Measurements from ENCODE around the gene RAB3C.

Gene RAB3C

DNA sequence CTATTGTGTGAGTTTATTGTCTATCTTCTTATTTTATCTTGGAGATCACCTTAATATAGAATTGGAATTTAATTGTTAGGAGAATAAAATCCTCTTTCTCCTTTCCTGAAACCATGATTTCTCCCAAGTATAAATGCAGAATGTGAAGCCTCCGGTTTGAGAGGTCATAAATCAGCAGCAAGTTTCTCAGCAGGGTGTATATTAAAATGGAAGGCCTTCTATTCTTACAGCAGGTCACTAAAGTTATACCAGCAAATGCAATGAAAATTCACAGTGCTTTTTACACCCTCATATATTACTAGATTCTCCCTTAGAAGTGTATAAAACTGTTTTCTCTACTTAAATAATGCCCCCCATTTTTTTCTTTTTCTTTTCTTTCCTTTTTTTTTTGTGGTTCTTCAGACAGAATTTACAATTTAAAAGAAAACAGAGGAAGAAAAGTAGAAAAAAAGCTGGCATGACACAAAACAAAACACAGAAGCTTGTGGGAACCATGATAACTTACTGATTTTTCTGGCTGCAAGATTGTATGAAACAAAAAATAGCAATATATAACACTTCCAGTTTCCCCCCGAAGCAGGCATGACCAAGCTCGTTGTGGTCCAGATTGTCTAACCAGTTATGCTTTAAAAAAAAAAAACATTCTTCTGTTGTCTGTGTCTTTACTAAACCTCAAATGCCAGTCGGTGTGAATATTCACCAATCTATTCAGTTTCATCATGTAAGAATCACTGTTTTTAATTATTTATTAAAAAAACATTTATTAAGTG is 211.2 kb downstream of the RAB3C start:
- H3K4me3 ChIP-seq (ENCODE audit: low read length): no peak overlapping the region
- no peak for DNase-seq (ENCODE audit: low read depth)
- TF ChIP-seq, protein P1, sequence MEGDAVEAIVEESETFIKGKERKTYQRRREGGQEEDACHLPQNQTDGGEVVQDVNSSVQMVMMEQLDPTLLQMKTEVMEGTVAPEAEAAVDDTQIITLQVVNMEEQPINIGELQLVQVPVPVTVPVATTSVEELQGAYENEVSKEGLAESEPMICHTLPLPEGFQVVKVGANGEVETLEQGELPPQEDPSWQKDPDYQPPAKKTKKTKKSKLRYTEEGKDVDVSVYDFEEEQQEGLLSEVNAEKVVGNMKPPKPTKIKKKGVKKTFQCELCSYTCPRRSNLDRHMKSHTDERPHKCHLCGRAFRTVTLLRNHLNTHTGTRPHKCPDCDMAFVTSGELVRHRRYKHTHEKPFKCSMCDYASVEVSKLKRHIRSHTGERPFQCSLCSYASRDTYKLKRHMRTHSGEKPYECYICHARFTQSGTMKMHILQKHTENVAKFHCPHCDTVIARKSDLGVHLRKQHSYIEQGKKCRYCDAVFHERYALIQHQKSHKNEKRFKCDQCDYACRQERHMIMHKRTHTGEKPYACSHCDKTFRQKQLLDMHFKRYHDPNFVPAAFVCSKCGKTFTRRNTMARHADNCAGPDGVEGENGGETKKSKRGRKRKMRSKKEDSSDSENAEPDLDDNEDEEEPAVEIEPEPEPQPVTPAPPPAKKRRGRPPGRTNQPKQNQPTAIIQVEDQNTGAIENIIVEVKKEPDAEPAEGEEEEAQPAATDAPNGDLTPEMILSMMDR (IDR thresholded peaks at IDR 0.05; ENCODE audit: insufficient read depth, low read depth, low read length, missing control alignments): no peak

DNA sequence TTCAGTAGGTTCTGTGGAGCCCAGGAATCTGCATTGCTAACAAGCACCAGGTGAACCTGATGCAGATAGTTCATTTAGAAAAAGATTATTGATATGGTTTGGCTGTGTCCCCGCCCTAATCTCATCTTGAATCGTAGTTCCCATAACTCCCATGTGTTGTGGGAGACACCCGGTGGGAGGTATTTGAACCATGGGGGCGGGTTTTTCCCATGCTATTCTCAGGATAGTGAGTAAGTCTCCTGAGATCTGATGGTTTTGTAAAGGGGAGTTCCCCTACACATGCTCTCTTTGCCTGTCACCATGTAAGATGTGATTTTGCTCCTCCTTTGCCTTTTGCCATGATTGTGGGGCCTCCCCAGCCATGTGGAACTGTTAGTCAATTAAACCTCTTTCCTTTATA is 212.0 kb downstream of the RAB3C start:
- DNase-seq (ENCODE audit: low read depth): peak; percentile 4
- H3K4me3 ChIP-seq (ENCODE audit: low read length): no peak overlapping the region
- TF ChIP-seq, protein P1 (IDR thresholded peaks at IDR 0.05; ENCODE audit: insufficient read depth, low read depth, low read length, missing control alignments): no peak

DNA sequence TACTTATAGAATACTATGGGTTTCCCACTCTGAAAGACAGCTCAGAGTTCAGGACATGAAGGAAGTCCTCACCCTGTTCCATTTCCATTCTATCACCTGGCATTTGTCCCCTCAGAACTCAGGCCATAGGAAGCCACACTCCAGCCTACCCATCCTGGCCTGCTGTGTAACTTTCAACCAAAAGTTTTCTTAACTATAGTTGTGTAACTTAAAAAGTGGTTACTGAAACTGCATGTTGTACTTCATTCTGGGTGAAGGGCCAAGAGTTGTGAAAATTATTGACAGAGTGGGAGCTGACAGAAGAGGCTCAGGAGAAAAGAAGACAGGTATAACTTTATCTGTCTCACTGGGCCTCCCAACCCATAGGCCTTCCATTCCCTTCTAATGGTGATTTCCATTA is 212.5 kb downstream of the RAB3C start:
- no peak overlapping the region for H3K4me3 ChIP-seq (ENCODE audit: low read length)
- TF ChIP-seq, protein P1 (IDR thresholded peaks at IDR 0.05; ENCODE audit: insufficient read depth, low read depth, low read length, missing control alignments): no peak
- no peak for DNase-seq (ENCODE audit: low read depth)

DNA sequence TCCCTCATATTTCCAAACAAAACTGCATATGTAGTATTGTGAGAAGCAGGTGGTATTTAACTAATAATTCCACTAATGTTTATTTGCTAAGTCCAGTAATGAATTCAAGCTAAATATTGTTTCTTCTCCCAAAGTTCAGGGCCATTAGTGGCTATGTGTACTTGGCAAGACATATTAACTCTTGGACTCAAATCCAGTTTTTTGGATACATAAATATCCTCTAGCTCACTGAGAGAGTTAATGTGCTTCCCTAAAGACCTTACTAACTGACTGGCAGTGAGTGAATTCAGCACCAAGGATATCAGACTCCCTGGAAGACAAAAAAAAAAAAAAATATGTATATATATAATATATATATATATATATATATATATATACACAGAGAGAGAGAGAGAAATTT is 214.1 kb downstream of the RAB3C start:
- TF ChIP-seq, protein P1 (IDR thresholded peaks at IDR 0.05; ENCODE audit: insufficient read depth, low read depth, low read length, missing control alignments): no peak
- H3K4me3 ChIP-seq (ENCODE audit: low read length): no peak overlapping the region
- DNase-seq (ENCODE audit: low read depth): no peak

DNA sequence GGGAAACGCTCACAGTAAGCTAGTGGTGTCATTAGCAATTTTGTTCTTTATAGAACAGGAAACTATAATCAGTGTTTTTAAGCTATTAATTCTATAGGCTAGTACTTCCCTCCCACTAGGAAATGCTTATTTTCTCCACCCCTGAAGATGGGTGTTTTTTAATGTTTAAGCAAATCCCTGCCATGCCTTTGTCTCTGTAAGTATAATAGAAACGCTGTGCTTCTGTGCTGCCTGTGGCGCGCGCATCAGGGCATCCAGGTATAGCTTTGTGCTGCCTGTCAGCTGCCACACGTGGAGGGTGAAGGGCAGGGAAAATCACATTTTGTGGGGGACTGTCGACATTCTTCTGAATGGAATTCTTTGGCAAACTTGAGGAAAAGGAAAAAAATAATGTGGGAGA is 217.5 kb downstream of the RAB3C start:
- DNase-seq (ENCODE audit: low read depth): no peak
- TF ChIP-seq, protein P1 (IDR thresholded peaks at IDR 0.05; ENCODE audit: insufficient read depth, low read depth, low read length, missing control alignments): no peak

DNA sequence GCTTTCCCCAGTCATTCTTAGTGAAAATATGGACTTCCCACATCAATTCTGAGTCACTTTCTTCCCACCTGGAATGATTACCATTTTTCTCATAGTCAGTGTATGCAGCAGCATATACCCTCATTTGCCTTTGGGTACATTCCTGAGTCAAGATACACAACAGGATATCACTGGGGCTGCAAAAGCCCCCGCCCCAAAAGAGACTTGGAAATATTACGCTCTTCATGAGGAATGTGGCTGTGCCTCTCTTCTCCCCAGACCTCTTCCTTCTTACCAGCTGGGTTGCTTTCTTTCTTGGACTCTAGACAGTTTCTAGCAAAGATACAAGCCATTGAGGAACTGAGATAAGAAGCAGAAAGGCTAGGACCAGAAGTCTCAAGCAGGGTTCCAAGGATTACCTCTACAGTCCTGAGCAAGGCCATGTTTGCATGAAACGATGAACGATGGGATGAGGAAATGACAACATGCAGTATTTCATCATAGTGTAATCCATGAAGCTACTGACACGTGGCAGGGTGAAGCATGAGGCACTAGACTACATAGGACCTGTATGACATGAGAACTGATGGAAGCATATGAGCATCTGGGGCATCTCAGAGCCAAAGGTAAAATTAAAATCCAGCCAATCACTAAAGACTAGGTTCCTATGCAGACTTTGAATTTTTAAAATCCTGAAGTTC is 218.1 kb downstream of the RAB3C start:
- H3K4me3 ChIP-seq (ENCODE audit: low read length): no peak overlapping the region
- TF ChIP-seq, protein P1 (IDR thresholded peaks at IDR 0.05; ENCODE audit: insufficient read depth, low read depth, low read length, missing control alignments): no peak
- no peak for DNase-seq (ENCODE audit: low read depth)

More for the DNA sequence above, 217.5 kb downstream of the RAB3C start:
- no peak overlapping the region for H3K4me3 ChIP-seq (ENCODE audit: low read length)

All from epithelial cell of esophagus (primary cell).